H1 (cell line): ENCODE results near the gene SLC35F6. TPM values are rescaled to one million over a fixed set of nuclear protein-coding genes. Genes with fewer than 3 reads are reported as not detected.
"Not testable (repeated sequence)": the region's sequence is repeated elsewhere in the genome, so short reads cannot be mapped to it uniquely, and the experiment has no call there.

Source experiments
- CTCF ChIA-PET: fragments of 300-600 bp; sonication (Branson Sonifier 250); formaldehyde crosslinking; loops from one replicate; lab custom pipeline; 2021; ENCODE audit not compliant: partially characterized antibody; lab: Charles Lee
- POLR2A ChIA-PET: fragments of 300-600 bp; sonication (Branson Sonifier 250); formaldehyde crosslinking; loops from one replicate; lab custom pipeline; 2021; ENCODE audit warnings: inconsistent platforms; ENCODE audit not compliant: partially characterized antibody; lab: Charles Lee
- DNase-seq, 2 experiments: peaks; one replicate each; pipeline versions ENCODE4 v3.0.0 to v3.0.0-alpha.2; 2010 to 2022; ENCODE audit warnings: low spot score in 2 of 2, low read depth in 1 of 2, mixed read lengths in 1 of 2
- FAIRE-seq: peaks from 2 replicates; lab custom pipeline; 2011; peaks lifted over from hg19 to GRCh38; lab: Jason Lieb, UNC
- H2AFZ ChIP-seq: 2 replicates; pipeline ENCODE4 v1.8.1; 2012; ENCODE audit warnings: low read length, inconsistent platforms
- H2AK5ac ChIP-seq: 2 replicates; pipeline ENCODE4 v1.6.1; 2013; ENCODE audit warnings: low read depth, low read length
- H2BK120ac ChIP-seq: replicated peaks from 2 replicates; pipeline ENCODE3; 2013; ENCODE audit warnings: low read depth, low read length, inconsistent platforms
- H2BK12ac ChIP-seq: 2 replicates; pipeline ENCODE4 v1.6.1; 2013; ENCODE audit warnings: low read depth, low read length
- H2BK15ac ChIP-seq: 2 replicates; pipeline ENCODE4 v1.6.1; 2013; ENCODE audit warnings: low read length
- H2BK20ac ChIP-seq: 2 replicates; pipeline ENCODE4 v1.6.1; 2013; ENCODE audit warnings: low read length
- H2BK5ac ChIP-seq: 2 replicates; pipeline ENCODE4 v1.6.1; 2013; ENCODE audit warnings: low read depth, low read length
- H3K14ac ChIP-seq: 2 replicates; pipeline ENCODE4 v1.6.1; 2013; ENCODE audit warnings: inconsistent platforms; ENCODE audit not compliant: insufficient read length
- H3K18ac ChIP-seq: 2 replicates; pipeline ENCODE4 v1.6.1; 2013; ENCODE audit warnings: low read length; ENCODE audit errors: extremely low read depth
- H3K23ac ChIP-seq: 2 replicates; pipeline ENCODE4 v1.6.1; 2013; ENCODE audit warnings: inconsistent platforms; ENCODE audit not compliant: insufficient read length
- H3K23me2 ChIP-seq: 2 replicates; pipeline ENCODE4 v1.6.1; 2013; ENCODE audit warnings: low read depth, low read length
- H3K27ac ChIP-seq: 2 replicates; pipeline ENCODE4 v1.6.1; 2011; ENCODE audit warnings: low read depth, low read length, inconsistent platforms
- H3K27me3 ChIP-seq, 4 experiments: replicated peaks in 1 of 4; 1 replicate in 1 of 4; 2 replicates in 3 of 4; pipeline versions ENCODE4 v1.6.1 to v1.8.1; 2011 to 2013; ENCODE audit warnings: low read length in 3 of 4, mild to moderate bottlenecking in 3 of 4, inconsistent platforms in 2 of 4, mixed read lengths in 2 of 4, moderate library complexity in 1 of 4; ENCODE audit not compliant: control insufficient read depth in 3 of 4, insufficient read depth in 3 of 4; ENCODE audit errors: extremely low read depth in 1 of 4
- H3K36me3 ChIP-seq, 4 experiments: 2 replicates each; pipeline versions ENCODE4 v1.6.1 to v1.8.1; 2011 to 2013; ENCODE audit warnings: mild to moderate bottlenecking in 4 of 4, low read length in 3 of 4, moderate library complexity in 2 of 4, control low read depth in 1 of 4, inconsistent platforms in 1 of 4; ENCODE audit not compliant: insufficient read depth in 4 of 4, control insufficient read depth in 2 of 4
- H3K4ac ChIP-seq: replicated peaks from 2 replicates; pipeline ENCODE3; 2013; ENCODE audit warnings: low read length, low read depth, mixed read lengths, inconsistent platforms; ENCODE audit not compliant: insufficient read length
- H3K4me1 ChIP-seq, 4 experiments: replicated peaks in 1 of 4; 1 replicate in 1 of 4; 2 replicates in 3 of 4; pipeline versions ENCODE4 v1.6.1 to v1.8.1; 2011 to 2013; ENCODE audit warnings: low read length in 3 of 4, inconsistent platforms in 2 of 4, mixed read lengths in 1 of 4; ENCODE audit not compliant: insufficient read depth in 4 of 4, control insufficient read depth in 3 of 4
- H3K4me2 ChIP-seq, 2 experiments: 2 replicates each; pipeline versions ENCODE4 v1.6.1 to v1.8.1; 2011 to 2013; ENCODE audit warnings: low read depth in 2 of 2, low read length in 2 of 2, control low read depth in 1 of 2, inconsistent platforms in 1 of 2, mild to moderate bottlenecking in 1 of 2; ENCODE audit not compliant: insufficient read depth in 1 of 2
- H3K4me3 ChIP-seq, 4 experiments: fragments of 200-600, 300-600 bp in 1 of 4; sonication (generic), shearing (Covaris generic), sonication (Bioruptor Twin) in 1 of 4; 2 replicates each; pipeline versions ENCODE4 v1.5.1 to v1.8.1; 2011 to 2016; ENCODE audit warnings: low read length in 4 of 4, low read depth in 3 of 4, control low read depth in 2 of 4, inconsistent platforms in 2 of 4, mild to moderate bottlenecking in 2 of 4, mixed read lengths in 1 of 4, moderate library complexity in 1 of 4; ENCODE audit not compliant: insufficient read depth in 2 of 4; ENCODE audit errors: extremely low read depth in 1 of 4
- H3K56ac ChIP-seq: replicated peaks from 2 replicates; pipeline ENCODE3; 2013; ENCODE audit warnings: low read depth, mild to moderate bottlenecking, mixed read lengths, low read length, inconsistent platforms; ENCODE audit not compliant: insufficient read length
- H3K79me1 ChIP-seq: 2 replicates; pipeline ENCODE4 v1.6.1; 2013; ENCODE audit warnings: low read depth, low read length, control low read depth
- H3K79me2 ChIP-seq, 2 experiments: 2 replicates each; pipeline versions ENCODE4 v1.6.1 to v1.8.1; 2012 to 2013; ENCODE audit warnings: low read length in 2 of 2, mild to moderate bottlenecking in 2 of 2, inconsistent platforms in 1 of 2; ENCODE audit not compliant: insufficient read depth in 2 of 2, control insufficient read depth in 1 of 2
- H3K9ac ChIP-seq, 4 experiments: replicated peaks in 1 of 4; 1 replicate in 1 of 4; 2 replicates in 3 of 4; pipeline versions ENCODE4 v1.6.1 to v1.8.1; 2011 to 2013; ENCODE audit warnings: low read depth in 3 of 4, low read length in 3 of 4, control low read depth in 2 of 4, mild to moderate bottlenecking in 2 of 4, moderate library complexity in 2 of 4, inconsistent platforms in 1 of 4; ENCODE audit errors: extremely low read depth in 1 of 4
- H3K9me3 ChIP-seq, 2 experiments: 2 replicates each; pipeline versions ENCODE4 v1.6.1 to v1.8.1; 2012 to 2013; ENCODE audit warnings: mild to moderate bottlenecking in 2 of 2, moderate library complexity in 2 of 2, control low read depth in 1 of 2, inconsistent platforms in 1 of 2, low read depth in 1 of 2, low read length in 1 of 2, mixed read lengths in 1 of 2; ENCODE audit not compliant: insufficient read depth in 2 of 2
- H4K20me1 ChIP-seq, 2 experiments: replicated peaks in 1 of 2; 2 replicates each; pipeline versions ENCODE3 to v1.8.1; 2011 to 2013; ENCODE audit warnings: inconsistent platforms in 2 of 2, low read length in 2 of 2, mild to moderate bottlenecking in 1 of 2; ENCODE audit not compliant: insufficient read depth in 2 of 2, control insufficient read depth in 1 of 2
- H4K5ac ChIP-seq: 2 replicates; pipeline ENCODE4 v1.6.1; 2013; ENCODE audit warnings: low read length, low read depth, mixed read lengths, inconsistent platforms; ENCODE audit not compliant: insufficient read length
- H4K8ac ChIP-seq: 2 replicates; pipeline ENCODE4 v1.8.0; 2013; ENCODE audit warnings: mild to moderate bottlenecking, moderate library complexity, low read length, inconsistent platforms; ENCODE audit not compliant: insufficient read depth; ENCODE audit errors: extremely low read depth
- H4K91ac ChIP-seq: replicated peaks from 2 replicates; pipeline ENCODE3; 2013; ENCODE audit warnings: low read length, mixed read lengths, inconsistent platforms; ENCODE audit not compliant: insufficient read length
- WGBS, 2 experiments: shearing (Covaris generic) in 1 of 2; methylation state at CpG; one replicate each; pipeline versions ENCODE4 v1.1.6 to v1.1.7; 2013 to 2015; ENCODE audit warnings: low lambda C conversion rate in 2 of 2, mixed read lengths in 2 of 2, inconsistent platforms in 1 of 2, low coverage in 1 of 2, missing lambda C conversion rate in 1 of 2; ENCODE audit not compliant: insufficient replicate concordance in 2 of 2, insufficient coverage in 1 of 2, insufficient read length in 1 of 2; ENCODE audit errors: extremely low coverage in 1 of 2, missing lambda C conversion rate in 1 of 2; 5-methylcytosine and 5-hydroxymethylcytosine counted together
- polyA plus RNA-seq, 7 experiments: library from polyadenylated mRNA; depleted of rRNA in 3 of 7; stranded (reverse) in 5 of 7; unstranded in 2 of 7; fragments of >200 nt in 5 of 7; fragments of 200-250 nt in 2 of 7; gene quantifications; 1 replicate in 5 of 7; 2 replicates in 1 of 7; 4 replicates in 1 of 7; pipeline versions ENCODE4 v1.2.1 to v1.2.3, GENCODE V29; 2011 to 2013; ENCODE audit warnings: missing spikeins in 2 of 7, mixed read lengths in 2 of 7
- total RNA-seq: library from RNA; stranded (reverse); fragmentation: NEBNext Ultra II Directional; extraction: Animal tissue kit (Norgen Biotek cat#: 25700); gene quantifications from 2 replicates; pipeline ENCODE4 v1.2.1, GENCODE V29; 2021

SLC35F6 gene
- total and polyA plus RNA-seq, 2 of the 8 experiments (the other 6 are each of a cell fraction or from before 2014, with no cell fraction given), result 11.2 to 13.5 TPM

DNA sequence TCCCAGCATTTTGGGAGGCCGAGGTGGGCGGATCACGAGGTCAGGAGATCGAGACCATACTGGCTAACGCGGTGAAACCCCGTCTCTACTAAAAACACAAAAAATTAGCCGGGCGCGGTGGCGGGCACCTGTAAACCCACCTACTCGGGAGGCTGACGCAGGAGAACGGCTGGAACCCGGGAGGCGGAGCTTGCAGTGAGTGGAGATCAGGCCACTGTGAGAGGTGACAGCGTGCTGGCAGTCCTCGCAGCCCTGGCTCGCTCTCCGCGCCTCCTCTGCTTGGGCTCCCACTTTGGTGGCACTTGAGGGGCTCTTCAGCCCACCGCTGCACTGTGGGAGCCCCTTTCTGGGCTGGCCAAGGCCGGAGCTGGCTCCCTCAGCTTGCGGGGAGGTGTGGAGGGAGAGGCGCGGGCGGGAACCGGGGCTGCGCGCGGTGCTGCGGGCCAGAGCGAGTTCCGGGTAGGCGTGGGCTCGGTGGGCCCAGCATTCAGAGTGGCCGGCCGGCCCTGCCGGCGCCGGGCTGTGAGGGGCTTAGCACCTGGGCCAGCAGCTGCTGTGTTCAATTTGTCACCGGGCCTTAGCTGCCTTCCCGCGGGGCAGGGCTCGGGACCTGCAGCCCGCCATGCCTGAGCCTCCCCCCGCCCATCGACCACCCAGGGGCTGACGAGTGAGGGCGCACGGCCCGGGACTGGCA lies 50.1 kb downstream of the SLC35F6 start:
- not testable (repeated sequence) for H3K36me3 ChIP-seq, H3K4me2 ChIP-seq, H3K27me3 ChIP-seq, H3K9ac ChIP-seq, H4K5ac ChIP-seq, H3K4me3 ChIP-seq, H2BK20ac ChIP-seq, H2BK15ac ChIP-seq, H3K9me3 ChIP-seq, H2BK5ac ChIP-seq, H3K18ac ChIP-seq, H4K91ac ChIP-seq, H3K79me2 ChIP-seq, H2BK120ac ChIP-seq, H3K79me1 ChIP-seq, DNase-seq, H2BK12ac ChIP-seq, H4K8ac ChIP-seq, H2AK5ac ChIP-seq, H3K23ac ChIP-seq, FAIRE-seq, H3K27ac ChIP-seq, H3K4ac ChIP-seq, H3K23me2 ChIP-seq, H4K20me1 ChIP-seq, H3K14ac ChIP-seq, H3K56ac ChIP-seq, H2AFZ ChIP-seq, H3K4me1 ChIP-seq
- WGBS, 2 experiments, result 91% methylated on average over 37 of the region's 52 CpGs; no CpG with 5 or more reads in 1 of the 2 experiments
- ChIA-PET CTCF (interaction anchor here (1.8 to 2.6 kb wide), 2 partner anchors 33 to 108 kb away, joined by 5 to 10 read pairs; partner anchors contain the start of gene DPYSL5), POLR2A (interaction anchor here (0.6 kb wide), 1 partner anchor 44 kb away, joined by 3 read pairs; no protein-coding TSS in a partner anchor)
